GM04504 (cell line): Measurements from ENCODE around the gene GSK3B.
"Not testable (repeated sequence)": the region's sequence is repeated elsewhere in the genome, so short reads cannot be mapped to it uniquely, and the experiment has no call there.

ENCODE experiments used
- DNase-seq: peaks from one replicate; pipeline ENCODE4 v3.0.0-alpha.2; 2012; ENCODE audit warnings: low read depth

The GSK3B gene

GRCh38 chr3:119934249-119934648, 160.0 kb downstream of the GSK3B start:
- no peak for DNase-seq

GRCh38 chr3:119933207-119933606, 161.0 kb downstream of the GSK3B start:
- no peak for DNase-seq

GRCh38 chr3:119930286-119930685, 164.0 kb downstream of the GSK3B start:
- no peak for DNase-seq

GRCh38 chr3:119927190-119927589, 167.1 kb downstream of the GSK3B start:
- no peak for DNase-seq

GRCh38 chr3:119924111-119925094, 169.8 kb downstream of the GSK3B start:
- DNase-seq = no peak

- DNase-seq = no peak
These were observed 175.0 kb downstream of the GSK3B start for GRCh38 chr3:119918992-119919933.

GRCh38 chr3:119913021-119913420, 181.2 kb downstream of the GSK3B start:
- peak; percentile 30 for DNase-seq

GRCh38 chr3:119912220-119912619, 182.0 kb downstream of the GSK3B start:
- no peak for DNase-seq

- no peak for DNase-seq
These were observed 182.5 kb downstream of the GSK3B start for GRCh38 chr3:119911748-119912147.

GRCh38 chr3:119902061-119902460, 192.2 kb downstream of the GSK3B start:
- no peak for DNase-seq

- no peak for DNase-seq
These were observed 193.1 kb downstream of the GSK3B start for GRCh38 chr3:119901148-119901547.

- DNase-seq = no peak
These were observed 195.1 kb downstream of the GSK3B start for GRCh38 chr3:119899192-119899511.

- peak; percentile 42 for DNase-seq
These were observed 195.6 kb downstream of the GSK3B start for GRCh38 chr3:119898478-119899191.

- no peak for DNase-seq
These were observed 200.1 kb downstream of the GSK3B start for GRCh38 chr3:119894195-119894594.

GRCh38 chr3:119893769-119894168, 200.5 kb downstream of the GSK3B start:
- DNase-seq = no peak

GRCh38 chr3:119891944-119892721, 202.1 kb downstream of the GSK3B start:
- DNase-seq = peak; percentile 44

GRCh38 chr3:119888681-119889080, 205.6 kb downstream of the GSK3B start:
- DNase-seq = not testable (repeated sequence)

- DNase-seq = peak; percentile 14
These were observed 208.3 kb downstream of the GSK3B start for GRCh38 chr3:119885746-119886530.

- no peak for DNase-seq
These were observed 210.1 kb downstream of the GSK3B start for GRCh38 chr3:119884161-119884557.

GRCh38 chr3:119883461-119884160, 210.6 kb downstream of the GSK3B start:
- no peak for DNase-seq
